Caco-2 (cell line): ENCODE data around the gene SDR42E2. TPM values are rescaled to one million over a fixed set of nuclear protein-coding genes. Genes with fewer than 3 reads are reported as not detected.

ENCODE experiments used
- BruUV-seq: library from RNA; stranded (reverse); fragments of 400-500 nt; replicated peaks from 2 replicates; lab custom pipeline; 2021; lab: Mats Ljungman, UMichigan
- CTCF ChIA-PET: fragments of 300-600 bp; sonication (Branson Sonifier 250); formaldehyde crosslinking; loops from one replicate; lab custom pipeline; 2022; ENCODE audit warnings: antibody characterized with exemption; lab: Charles Lee
- POLR2A ChIA-PET: fragments of 300-600 bp; sonication (Branson Sonifier 250); formaldehyde crosslinking; loops from one replicate; lab custom pipeline; 2022; ENCODE audit warnings: antibody characterized with exemption; lab: Charles Lee
- DNase-seq, 2 experiments: peaks; one replicate each; pipeline versions ENCODE4 v3.0.0 to v3.0.0-alpha.2; 2020 to 2022
- H3K27me3 ChIP-seq: replicated peaks from 2 replicates; pipeline ENCODE4 v1.6.0; 2011; ENCODE audit warnings: low read length; ENCODE audit not compliant: control insufficient read depth, insufficient read depth
- H3K36me3 ChIP-seq: 2 replicates; pipeline ENCODE4 v1.5.1; 2011; ENCODE audit warnings: low read length; ENCODE audit not compliant: control insufficient read depth, insufficient read depth
- H3K4me1 ChIP-seq: fragments of 250-450 bp; sonication (Bioruptor Pico); 2 replicates; pipeline ENCODE4 v1.5.1; 2020; ENCODE audit warnings: mild to moderate bottlenecking
- H3K4me3 ChIP-seq: 2 replicates; pipeline ENCODE4 v1.5.1; 2011; ENCODE audit warnings: low read depth, mild to moderate bottlenecking, control low read depth, low read length
- H3K9me3 ChIP-seq: fragments of 250-450 bp; sonication (Bioruptor Pico); 2 replicates; pipeline ENCODE4 v1.5.1; 2020; ENCODE audit warnings: mild to moderate bottlenecking, moderate library complexity
- H3K27ac Mint-ChIP-seq: one replicate; pipeline ENCODE4 v1.8.0; 2022; ENCODE audit warnings: mixed read lengths; ENCODE audit not compliant: unreplicated experiment
- H3K27me3 Mint-ChIP-seq: one replicate; pipeline ENCODE4 v1.8.0; 2022; ENCODE audit warnings: mixed read lengths; ENCODE audit not compliant: insufficient read depth, unreplicated experiment
- H3K36me3 Mint-ChIP-seq: one replicate; pipeline ENCODE4 v1.8.0; 2022; ENCODE audit warnings: mild to moderate bottlenecking, mixed read lengths; ENCODE audit not compliant: insufficient read depth, unreplicated experiment
- H3K4me1 Mint-ChIP-seq: one replicate; pipeline ENCODE4 v1.8.0; 2022; ENCODE audit warnings: low read depth, mixed read lengths; ENCODE audit not compliant: unreplicated experiment
- H3K4me3 Mint-ChIP-seq: one replicate; pipeline ENCODE4 v1.8.0; 2022; ENCODE audit warnings: mild to moderate bottlenecking, moderate library complexity, mixed read lengths; ENCODE audit not compliant: unreplicated experiment
- H3K9me3 Mint-ChIP-seq: one replicate; pipeline ENCODE4 v1.8.0; 2022; ENCODE audit warnings: mixed read lengths; ENCODE audit not compliant: unreplicated experiment
- intact Hi-C: fragments of 100-400 bp; cut with micrococcal nuclease; formaldehyde crosslinking; loops from one replicate; pipeline ENCODE4 v1.10.0; 2022; ENCODE audit not compliant: unreplicated experiment
- total RNA-seq: library from RNA; stranded (reverse); gene quantifications from 2 replicates; pipeline ENCODE4 v1.2.3, GENCODE V29; 2022
- TF ChIP-seq, protein P1 (sequence below), 2 experiments: fragments of 200-600 bp in 1 of 2; IDR thresholded peaks; 1 replicate in 1 of 2; 2 replicates in 1 of 2; pipeline versions ENCODE4 v1.5.1 to v1.8.0; 2011 to 2022; ENCODE audit warnings: antibody characterized with exemption in 1 of 2, control low read depth in 1 of 2, inconsistent platforms in 1 of 2, low read depth in 1 of 2, low read length in 1 of 2, mild to moderate bottlenecking in 1 of 2, moderate library complexity in 1 of 2; ENCODE audit not compliant: insufficient read depth in 1 of 2, severe bottlenecking in 1 of 2, unreplicated experiment in 1 of 2

SDR42E2 gene
- total RNA-seq, 1 experiment from 2014 or later: not detected

DNA sequence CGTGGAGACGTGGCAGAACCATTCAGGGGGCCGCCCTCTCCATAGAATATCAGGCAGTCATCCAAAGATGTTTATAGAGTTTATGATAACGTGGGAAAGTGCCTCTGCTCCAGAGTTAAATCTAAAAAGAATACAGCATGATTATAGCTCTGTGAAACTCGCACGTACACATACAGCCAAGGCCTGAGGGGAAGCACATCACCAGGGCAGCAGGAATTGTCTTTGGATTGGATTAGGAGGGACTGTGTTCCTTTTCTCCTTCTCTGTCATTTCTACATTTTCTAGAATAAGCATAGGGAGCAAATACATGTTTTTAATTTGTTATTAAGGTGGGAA lies 70.7 kb downstream of the SDR42E2 start:
- POLR2A ChIA-PET: no interaction called here
- intact Hi-C loops: loop anchor here (2.0 kb wide), 1 partner anchor 26 kb away; the partner anchor contains the start of gene EEF2K

DNA sequence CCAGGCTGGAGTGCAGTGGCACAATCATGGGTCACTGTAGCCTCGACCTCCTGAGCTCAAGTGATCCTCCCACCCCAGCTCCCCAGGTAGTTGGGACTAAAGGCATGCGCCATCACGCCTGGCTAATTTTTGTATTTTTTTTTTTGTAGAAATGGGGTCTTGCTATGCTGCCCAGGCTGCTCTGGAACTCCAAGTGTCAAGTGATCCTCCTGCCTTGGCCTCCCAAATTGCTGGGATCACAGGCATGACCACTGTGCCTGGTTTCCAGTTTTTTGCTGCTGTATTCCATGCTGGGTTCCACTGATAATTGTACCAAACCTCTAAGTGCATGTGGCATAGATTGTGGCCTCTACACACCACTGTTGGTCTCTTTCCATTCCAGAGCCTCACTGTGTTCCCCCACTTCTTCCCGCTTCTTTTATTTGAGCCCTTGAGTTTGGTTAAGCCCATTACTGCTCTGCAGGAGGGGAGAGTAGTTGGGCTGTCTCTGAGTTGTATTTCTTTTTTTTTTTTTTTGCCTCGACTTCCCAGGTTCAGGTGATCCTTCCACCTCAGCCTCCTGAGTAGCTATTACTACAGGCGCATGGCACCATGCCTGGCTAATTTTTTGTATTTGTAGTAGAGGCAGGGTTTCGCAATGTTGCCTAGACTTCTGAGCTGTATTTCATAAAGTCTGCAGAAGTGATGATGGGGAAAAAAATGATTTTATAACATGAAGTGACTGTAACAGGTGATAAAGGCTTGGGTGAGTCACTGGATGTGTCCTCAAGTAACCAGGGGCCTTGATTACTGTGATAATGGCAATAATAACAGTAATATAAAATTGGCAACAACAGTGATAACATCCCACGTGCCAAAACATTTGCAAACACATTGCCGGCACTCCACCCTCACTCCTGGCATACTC lies 73.8 kb downstream of the SDR42E2 start:
- no TSS peak for BruUV-seq
- no peak overlapping the region for H3K27ac Mint-ChIP-seq
- ChIA-PET CTCF (interaction anchor here (0.6 kb wide), 1 partner anchor 39 kb away, joined by 3 read pairs; no protein-coding TSS in a partner anchor), POLR2A (no interaction called here)
- Histone ChIP-seq H3K4me1 (0 out of 2 replicates have a peak, but pooled peaks cover 6% of the 10 kb centered on the region), H3K4me3 (no peak overlapping the region), H3K9me3 (no peaks in the 10 kb centered on the region), H3K36me3 (no peaks in the 10 kb centered on the region), H3K27me3 (no peaks in the 10 kb centered on the region)
- H3K4me1 Mint-ChIP-seq: no peaks in the 10 kb centered on the region
- no peak for DNase-seq
- no peak overlapping the region for H3K4me3 Mint-ChIP-seq
- H3K27me3 Mint-ChIP-seq: no peaks in the 10 kb centered on the region
- no peaks in the 10 kb centered on the region for H3K9me3 Mint-ChIP-seq
- intact Hi-C loops: no loop called here
- H3K36me3 Mint-ChIP-seq: peaks cover 25% of the 10 kb centered on the region
- TF ChIP-seq, protein P1, sequence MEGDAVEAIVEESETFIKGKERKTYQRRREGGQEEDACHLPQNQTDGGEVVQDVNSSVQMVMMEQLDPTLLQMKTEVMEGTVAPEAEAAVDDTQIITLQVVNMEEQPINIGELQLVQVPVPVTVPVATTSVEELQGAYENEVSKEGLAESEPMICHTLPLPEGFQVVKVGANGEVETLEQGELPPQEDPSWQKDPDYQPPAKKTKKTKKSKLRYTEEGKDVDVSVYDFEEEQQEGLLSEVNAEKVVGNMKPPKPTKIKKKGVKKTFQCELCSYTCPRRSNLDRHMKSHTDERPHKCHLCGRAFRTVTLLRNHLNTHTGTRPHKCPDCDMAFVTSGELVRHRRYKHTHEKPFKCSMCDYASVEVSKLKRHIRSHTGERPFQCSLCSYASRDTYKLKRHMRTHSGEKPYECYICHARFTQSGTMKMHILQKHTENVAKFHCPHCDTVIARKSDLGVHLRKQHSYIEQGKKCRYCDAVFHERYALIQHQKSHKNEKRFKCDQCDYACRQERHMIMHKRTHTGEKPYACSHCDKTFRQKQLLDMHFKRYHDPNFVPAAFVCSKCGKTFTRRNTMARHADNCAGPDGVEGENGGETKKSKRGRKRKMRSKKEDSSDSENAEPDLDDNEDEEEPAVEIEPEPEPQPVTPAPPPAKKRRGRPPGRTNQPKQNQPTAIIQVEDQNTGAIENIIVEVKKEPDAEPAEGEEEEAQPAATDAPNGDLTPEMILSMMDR (IDR thresholded peaks at IDR 0.05; ENCODE audit: insufficient read depth in 1 of 2, low read depth in 1 of 2, low read length in 1 of 2, severe bottlenecking in 1 of 2, unreplicated experiment in 1 of 2): no peak

More for the DNA sequence above, 70.7 kb downstream of the SDR42E2 start:
- Histone ChIP-seq H3K9me3 (no peaks in the 10 kb centered on the region), H3K4me1 (0 out of 2 replicates have a peak, but pooled peaks cover 6% of the 10 kb centered on the region), H3K4me3 (no peak overlapping the region), H3K27me3 (no peaks in the 10 kb centered on the region), H3K36me3 (no peaks in the 10 kb centered on the region)
- TF ChIP-seq, protein P1 (IDR thresholded peaks at IDR 0.05; ENCODE audit: insufficient read depth in 1 of 2, low read depth in 1 of 2, low read length in 1 of 2, severe bottlenecking in 1 of 2, unreplicated experiment in 1 of 2): no peak
- Mint-ChIP-seq H3K36me3 (peaks cover 27% of the 10 kb centered on the region), H3K27ac (no peak overlapping the region), H3K9me3 (no peaks in the 10 kb centered on the region), H3K4me1 (no peaks in the 10 kb centered on the region), H3K27me3 (no peaks in the 10 kb centered on the region), H3K4me3 (no peak overlapping the region)
- CTCF ChIA-PET: no interaction called here
- no peak for DNase-seq
- BruUV-seq: no TSS peak

DNA sequence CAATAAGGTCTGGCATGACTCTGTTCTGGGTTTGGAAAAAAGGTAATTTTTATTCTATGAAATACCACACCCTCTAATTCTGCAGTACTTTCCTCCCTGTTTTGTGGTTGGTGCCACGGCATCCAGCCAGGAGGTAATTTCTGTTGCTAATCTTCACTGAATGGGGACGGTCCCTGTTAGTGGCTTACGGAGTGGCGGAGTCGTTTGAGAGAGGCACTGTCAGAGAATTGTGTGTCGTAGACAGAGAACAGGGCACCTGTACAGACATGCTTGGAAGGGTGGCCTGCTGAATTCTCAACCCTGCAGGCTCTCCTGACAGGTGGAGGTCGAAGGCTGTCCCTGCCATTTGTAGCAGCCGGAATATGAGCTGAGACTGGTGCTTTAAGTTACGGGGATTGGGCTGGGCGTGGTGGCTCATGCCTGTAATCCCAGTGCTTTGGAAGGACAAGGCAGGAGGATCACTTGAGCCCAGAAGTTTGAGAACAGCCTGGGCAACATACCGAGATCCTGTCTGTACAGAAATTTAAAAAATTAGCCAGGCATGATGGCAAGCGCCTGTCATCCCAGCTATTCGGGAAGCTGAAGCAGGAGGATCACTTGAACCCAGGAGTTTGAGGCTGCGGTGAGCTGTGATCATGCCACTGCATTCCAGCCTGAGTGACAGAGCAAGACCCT lies 77.0 kb downstream of the SDR42E2 start:
- intact Hi-C loops: no loop called here
- no peaks in the 10 kb centered on the region for H3K9me3 Mint-ChIP-seq
- no peak overlapping the region for H3K4me3 Mint-ChIP-seq
- H3K27ac Mint-ChIP-seq: no peak overlapping the region
- TF ChIP-seq, protein P1 (IDR thresholded peaks at IDR 0.05; ENCODE audit: insufficient read depth in 1 of 2, low read depth in 1 of 2, low read length in 1 of 2, severe bottlenecking in 1 of 2, unreplicated experiment in 1 of 2): no peak
- DNase-seq: no peak
- no peaks in the 10 kb centered on the region for H3K4me1 Mint-ChIP-seq
- H3K4me1 ChIP-seq: no peaks in the 10 kb centered on the region
- no peaks in the 10 kb centered on the region for H3K27me3 ChIP-seq
- POLR2A ChIA-PET: interaction anchor here (0.6 kb wide), 1 partner anchor 9 kb away, joined by 4 read pairs; no protein-coding TSS in a partner anchor
- H3K27me3 Mint-ChIP-seq: no peaks in the 10 kb centered on the region
- H3K36me3 Mint-ChIP-seq: peaks cover 15% of the 10 kb centered on the region
- H3K9me3 ChIP-seq: no peaks in the 10 kb centered on the region
- CTCF ChIA-PET: no interaction called here
- H3K4me3 ChIP-seq: no peak overlapping the region
- BruUV-seq: no TSS peak
- no peaks in the 10 kb centered on the region for H3K36me3 ChIP-seq
